GM12892 (cell line): ENCODE measurements around the gene ITFG2.

Source experiments
- POLR2A ChIP-seq: IDR thresholded peaks from 2 replicates; pipeline ENCODE4 v1.6.1; 2011; ENCODE audit warnings: low read depth, low read length, control low read depth
- POLR2AphosphoS5 ChIP-seq: IDR thresholded peaks from 2 replicates; pipeline ENCODE4 v1.6.1; 2011; ENCODE audit warnings: low read depth, low read length, control low read depth
- TAF1 ChIP-seq: IDR thresholded peaks from 2 replicates; pipeline ENCODE4 v1.6.1; 2011; ENCODE audit warnings: low read depth, mild to moderate bottlenecking, control low read depth, low read length, borderline replicate concordance

- TF ChIP-seq POLR2AphosphoS5 (no peak), POLR2A (no peak), TAF1 (no peak)
Observed at GRCh38 chr12:2792671-2793500, 19.6 kb upstream of the ITFG2 start.
